ENCODE data around the gene RCAN2.

Gene RCAN2

GRCh38 chr6:46491628-46492547, 639 bp upstream of the RCAN2 start:
- peak; percentile 75 for DNase-seq (ENCODE audit: low spot score)

- peak; percentile 87 for DNase-seq (ENCODE audit: low spot score)
Observed at GRCh38 chr6:46490425-46491200, 636 bp downstream of the RCAN2 start.

GRCh38 chr6:46486181-46486580, 5.1 kb downstream of the RCAN2 start:
- no peak for DNase-seq (ENCODE audit: low spot score)

GRCh38 chr6:46484081-46484820, 7.0 kb downstream of the RCAN2 start:
- DNase-seq (ENCODE audit: low spot score), result no peak

- no peak for DNase-seq (ENCODE audit: low spot score)
Observed at GRCh38 chr6:46476301-46476700, 14.9 kb downstream of the RCAN2 start.

GRCh38 chr6:46473881-46474280, 17.4 kb downstream of the RCAN2 start:
- no peak for DNase-seq (ENCODE audit: low spot score)

- no peak for DNase-seq (ENCODE audit: low spot score)
Observed at GRCh38 chr6:46472243-46472642, 19.0 kb downstream of the RCAN2 start.

- no peak for DNase-seq (ENCODE audit: low spot score)
Observed at GRCh38 chr6:46469021-46469420, 22.2 kb downstream of the RCAN2 start.

GRCh38 chr6:46468403-46469010, 22.7 kb downstream of the RCAN2 start:
- no peak for DNase-seq (ENCODE audit: low spot score)

GRCh38 chr6:46466570-46466969, 24.7 kb downstream of the RCAN2 start:
- DNase-seq (ENCODE audit: low spot score), result no peak

GRCh38 chr6:46465294-46466165, 25.7 kb downstream of the RCAN2 start:
- DNase-seq (ENCODE audit: low spot score), result no peak

GRCh38 chr6:46456297-46456696, 35.0 kb downstream of the RCAN2 start:
- DNase-seq (ENCODE audit: low spot score), result no peak

GRCh38 chr6:46454691-46455090, 36.6 kb downstream of the RCAN2 start:
- no peak for DNase-seq (ENCODE audit: low spot score)

GRCh38 chr6:46453741-46454316, 37.4 kb downstream of the RCAN2 start:
- DNase-seq (ENCODE audit: low spot score), result no peak

- no peak for DNase-seq (ENCODE audit: low spot score)
Observed at GRCh38 chr6:46453216-46453615, 38.0 kb downstream of the RCAN2 start.

- DNase-seq (ENCODE audit: low spot score), result no peak
Observed at GRCh38 chr6:46452312-46452917, 38.8 kb downstream of the RCAN2 start.

- DNase-seq (ENCODE audit: low spot score), result no peak
Observed at GRCh38 chr6:46451343-46451742, 39.9 kb downstream of the RCAN2 start.

- no peak for DNase-seq (ENCODE audit: low spot score)
Observed at GRCh38 chr6:46444772-46445454, 46.3 kb downstream of the RCAN2 start.

- DNase-seq (ENCODE audit: low spot score), result no peak
Observed at GRCh38 chr6:46443623-46444022, 47.6 kb downstream of the RCAN2 start.

GRCh38 chr6:46440641-46441040, 50.6 kb downstream of the RCAN2 start:
- DNase-seq (ENCODE audit: low spot score), result no peak
